Stimulated activated CD4-positive, alpha-beta T cell treated with anti-CD3 and anti-CD28 coated beads, TNF-alpha, amount 100 ng/mL, for 1 hour (primary cell): ENCODE data around the gene ABCC4.

Experiments used
- DNase-seq, 3 donors: peaks; one replicate each; pipeline ENCODE4 v3.0.0-alpha.2; 2020; ENCODE audit warnings: low read depth in 3 of 3, low spot score in 1 of 3

ABCC4 gene

DNA sequence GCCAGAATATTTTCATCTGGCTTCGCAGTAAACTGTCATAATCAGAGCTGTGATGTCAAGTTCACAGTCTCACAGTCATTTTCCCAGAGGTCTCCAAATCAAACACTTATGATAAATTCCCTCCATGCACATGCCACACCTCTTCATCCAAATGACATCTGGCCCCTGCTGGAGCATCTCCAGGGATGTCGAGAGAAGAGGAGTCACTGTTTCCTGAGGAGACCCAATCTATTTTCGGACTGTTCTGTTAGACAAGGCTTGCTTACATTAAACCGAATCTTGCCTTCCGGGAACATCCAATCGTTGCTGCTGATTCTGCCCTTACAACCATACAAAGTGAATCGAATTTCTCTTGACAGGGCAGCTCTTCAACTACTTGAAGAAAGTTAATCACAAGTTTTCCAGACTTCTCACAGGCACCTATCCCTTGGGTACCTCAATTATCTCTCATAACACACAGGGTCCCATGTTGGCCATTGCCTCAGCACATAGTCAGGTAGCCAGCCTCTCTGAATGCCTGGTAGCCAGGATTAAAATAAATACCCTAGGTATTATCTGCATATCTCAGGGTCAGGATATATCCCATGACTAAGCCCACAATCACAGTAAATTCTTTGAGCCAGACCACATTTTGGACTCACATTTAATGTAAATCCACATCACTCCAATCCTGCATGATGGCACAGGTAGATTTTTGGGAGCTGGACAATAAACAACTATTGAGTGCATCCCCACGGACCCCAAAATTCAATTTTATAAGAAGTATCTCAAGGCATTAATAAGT, 182.5 kb downstream of the ABCC4 start:
- no peak for DNase-seq

DNA sequence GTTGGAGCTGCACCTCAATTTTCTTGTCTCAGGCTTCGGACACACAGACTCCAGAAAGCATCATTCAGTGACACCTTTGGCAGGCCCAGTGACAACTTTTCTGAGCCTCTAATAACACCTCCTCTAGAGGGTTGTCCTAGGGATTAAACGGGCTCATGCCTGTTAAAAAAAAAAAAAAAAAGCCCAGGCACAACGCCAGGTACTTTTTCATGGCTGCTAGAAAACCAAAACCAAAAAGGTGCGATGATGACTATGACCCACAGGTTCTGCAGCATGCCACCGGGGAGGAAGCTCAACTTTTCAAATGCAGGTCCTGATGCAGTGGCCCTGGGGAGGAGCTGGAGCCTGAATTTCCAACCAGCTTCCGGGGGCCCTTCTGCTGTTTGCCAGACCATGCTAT, 184.2 kb downstream of the ABCC4 start:
- no peak for DNase-seq

DNA sequence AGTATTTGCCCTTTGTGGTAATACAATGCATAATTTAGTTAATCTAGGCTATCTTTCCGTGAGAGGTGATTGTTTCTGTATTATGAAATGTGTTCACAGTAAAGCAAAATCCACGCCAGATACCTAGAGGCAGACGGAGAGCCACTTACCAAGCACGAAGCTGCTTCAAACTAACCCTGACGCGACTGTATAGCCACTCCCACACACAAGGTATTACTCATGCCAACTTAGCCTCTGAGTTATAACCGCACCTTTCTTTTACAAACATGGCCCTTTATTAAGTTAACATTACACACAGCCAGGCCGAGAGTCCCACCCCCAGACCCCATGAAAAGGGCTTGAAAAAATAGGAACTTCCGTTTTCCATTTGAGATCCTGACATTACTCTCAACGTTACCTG, 185.7 kb downstream of the ABCC4 start:
- no peak for DNase-seq

DNA sequence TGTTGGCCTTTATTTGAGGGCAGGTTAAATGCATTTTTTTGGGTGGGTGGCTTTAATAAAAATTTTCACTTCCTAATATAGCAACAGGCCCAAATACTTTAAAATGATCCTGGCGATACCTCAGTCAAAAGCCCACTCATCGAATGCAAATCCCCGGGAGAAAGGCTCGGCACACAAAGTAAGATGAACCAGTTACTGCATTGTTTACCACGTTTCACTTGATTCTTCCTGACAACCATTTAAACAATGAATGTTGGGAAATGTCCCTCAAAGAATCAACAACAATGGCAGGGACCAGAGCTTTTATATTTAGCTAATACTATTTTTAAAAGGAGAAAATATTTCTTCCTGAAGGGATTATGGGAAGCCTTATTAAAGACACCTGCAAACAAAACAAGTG, 187.7 kb downstream of the ABCC4 start:
- DNase-seq = no peak

DNA sequence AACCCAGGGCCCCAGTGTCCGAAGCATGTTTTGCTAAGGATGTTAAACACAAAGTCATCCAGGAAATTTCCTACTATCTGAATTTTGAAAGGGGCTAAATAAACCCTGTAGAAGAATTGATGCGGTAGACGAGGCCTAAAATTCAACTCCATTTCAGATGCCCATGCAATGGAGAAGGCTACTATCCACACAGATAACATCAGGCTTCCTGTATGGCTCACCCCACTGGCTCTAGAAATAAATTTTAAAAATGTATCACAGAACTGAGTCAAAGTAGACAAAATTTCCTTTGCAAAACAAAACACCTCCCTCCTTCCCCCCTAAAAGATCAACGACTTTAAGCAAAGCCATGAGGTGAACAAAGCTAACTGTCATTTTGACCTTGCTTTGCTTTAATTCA, 188.4 kb downstream of the ABCC4 start:
- DNase-seq = no peak

GRCh38 chr13:95111608-95112007, 189.6 kb downstream of the ABCC4 start:
- DNase-seq = no peak

GRCh38 chr13:95106562-95106961, 194.7 kb downstream of the ABCC4 start:
- DNase-seq = no peak

- no peak for DNase-seq
Observed at GRCh38 chr13:95100525-95101433, 200.5 kb downstream of the ABCC4 start.

- DNase-seq = no peak
Observed at GRCh38 chr13:95099541-95099940, 201.7 kb downstream of the ABCC4 start.

GRCh38 chr13:95098916-95099315, 202.3 kb downstream of the ABCC4 start:
- no peak for DNase-seq

GRCh38 chr13:95091755-95092154, 209.5 kb downstream of the ABCC4 start:
- DNase-seq = no peak

GRCh38 chr13:95087746-95088305, 213.4 kb downstream of the ABCC4 start:
- DNase-seq = no peak

DNA sequence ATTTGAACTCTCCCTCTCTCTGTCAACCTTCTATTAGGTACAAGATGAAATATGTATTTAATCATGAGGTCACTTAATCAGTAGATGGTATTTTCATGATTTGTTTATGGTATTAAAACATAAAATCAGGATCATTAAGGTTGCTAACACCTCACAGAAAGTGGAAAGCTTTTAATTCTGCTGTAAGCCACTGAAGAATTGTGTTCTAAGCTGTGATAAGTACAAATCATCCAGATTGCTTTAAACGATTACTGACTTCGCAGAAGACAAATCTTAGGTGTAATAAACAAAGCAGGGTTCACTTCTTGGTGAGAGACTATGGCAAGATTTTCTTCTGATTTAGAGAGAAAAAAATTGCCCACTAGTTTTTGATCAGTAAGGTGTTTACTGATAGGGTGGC, 214.5 kb downstream of the ABCC4 start:
- DNase-seq = no peak

- DNase-seq = no peak
Observed at GRCh38 chr13:95083758-95084157, 217.5 kb downstream of the ABCC4 start.

DNA sequence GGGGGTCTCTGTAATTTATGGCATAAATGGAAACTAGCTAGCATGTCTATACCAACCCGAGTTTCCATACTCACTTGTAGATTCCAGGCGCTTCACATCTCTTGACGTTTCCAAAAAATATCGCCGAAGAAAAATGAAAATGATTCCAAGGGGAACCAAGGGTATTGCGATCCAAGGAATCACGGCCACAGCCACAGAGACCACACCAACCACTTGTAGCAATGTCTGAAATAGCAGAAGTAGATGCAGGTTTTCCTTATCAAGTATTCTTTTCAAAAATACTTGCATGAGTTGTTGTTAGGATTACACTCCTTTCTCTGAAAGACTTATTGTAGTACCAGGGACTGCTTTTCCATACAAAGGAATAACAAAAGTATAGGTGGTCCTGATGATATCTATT, 218.2 kb downstream of the ABCC4 start:
- DNase-seq = no peak

DNA sequence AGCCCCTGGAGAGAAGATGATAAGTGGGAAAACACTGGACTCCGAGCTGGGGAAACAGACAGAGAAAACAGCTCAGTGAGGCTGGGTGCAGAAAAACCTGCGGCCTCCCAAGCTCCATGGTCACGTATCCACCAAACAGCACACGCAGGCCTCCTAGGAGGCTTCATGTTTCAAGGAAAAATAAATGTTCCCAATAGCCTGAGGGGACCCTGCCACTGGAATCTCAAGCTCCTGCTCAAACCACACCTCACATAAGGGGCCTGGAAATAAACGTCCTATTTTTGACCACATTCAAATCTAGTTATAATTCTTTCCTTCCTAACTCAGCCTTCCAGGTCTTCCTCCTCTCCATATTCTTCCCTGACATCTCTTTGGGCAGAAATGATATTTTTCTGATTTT, 225.7 kb downstream of the ABCC4 start:
- no peak for DNase-seq

GRCh38 chr13:95074820-95075219, 226.4 kb downstream of the ABCC4 start:
- no peak for DNase-seq

DNA sequence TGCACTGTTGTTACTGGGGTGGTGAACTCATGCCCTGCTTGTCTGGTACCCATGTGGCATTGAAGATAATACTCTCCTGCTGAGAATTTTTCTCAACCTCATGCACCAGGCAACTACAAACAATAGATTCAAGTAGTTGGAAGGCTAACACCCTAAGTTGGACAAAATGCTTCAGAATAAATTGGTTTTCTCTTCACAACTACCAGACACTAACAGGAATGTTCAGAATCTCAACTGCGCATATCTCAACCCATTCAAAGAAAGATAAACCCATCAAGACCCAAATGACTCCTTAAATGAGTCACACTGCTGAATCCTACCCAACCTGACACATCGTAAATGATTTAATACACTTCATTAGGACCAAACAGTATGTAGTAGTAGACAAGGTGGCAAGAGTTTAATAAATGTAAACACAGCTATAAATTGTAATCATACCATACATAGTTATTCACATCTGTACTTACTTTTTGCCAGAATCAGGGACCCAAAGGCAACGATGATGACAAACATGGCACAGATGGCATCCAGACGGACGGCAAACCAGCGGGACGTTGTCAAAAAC, 227.4 kb downstream of the ABCC4 start:
- DNase-seq = no peak

DNA sequence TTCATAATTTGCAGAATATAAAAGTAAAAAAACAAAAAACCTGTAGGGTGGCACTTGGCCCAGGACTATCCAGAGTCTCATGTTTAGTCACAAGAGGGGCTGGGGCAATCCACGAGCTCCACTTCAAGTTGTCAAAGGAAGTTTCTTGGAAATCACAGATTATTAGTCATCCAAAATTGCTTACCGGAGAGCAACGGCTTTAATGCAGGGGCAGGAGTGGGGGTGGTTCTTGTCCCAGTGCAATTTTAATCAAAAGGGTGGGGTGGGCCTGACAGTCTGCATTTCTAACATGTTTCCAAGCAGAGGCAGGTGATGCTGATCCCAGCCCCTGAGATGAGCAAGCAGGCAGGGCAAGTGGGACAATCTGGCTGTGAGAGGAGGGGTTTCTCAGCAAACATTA, 233.9 kb downstream of the ABCC4 start:
- DNase-seq = no peak

DNA sequence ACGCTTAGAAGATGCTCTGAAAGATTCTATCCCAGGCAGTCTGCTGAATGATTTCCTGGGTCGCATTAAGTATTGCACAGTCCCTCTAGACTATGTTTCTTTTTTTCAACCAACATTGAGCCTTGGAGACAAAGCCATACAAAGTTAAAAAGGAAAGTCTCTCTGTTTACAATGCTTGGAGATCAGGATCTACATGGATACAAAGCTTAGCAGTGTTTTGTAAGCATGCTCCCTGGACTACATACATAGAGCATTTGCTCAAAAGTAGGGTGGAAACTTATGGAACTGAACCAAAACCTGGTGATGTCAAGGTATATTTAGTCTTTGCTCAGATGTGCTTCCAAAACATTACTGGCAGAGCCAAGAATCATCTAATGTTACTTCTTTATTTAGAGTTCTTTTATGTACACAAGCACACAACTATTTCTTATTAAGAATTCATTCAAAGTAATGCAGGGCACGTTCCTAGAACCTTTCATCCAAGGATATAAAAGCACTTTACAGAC, 241.2 kb downstream of the ABCC4 start:
- no peak for DNase-seq

- DNase-seq = no peak
Observed at GRCh38 chr13:95059306-95059705, 241.9 kb downstream of the ABCC4 start.

- DNase-seq = no peak
Observed at GRCh38 chr13:95058680-95059079, 242.6 kb downstream of the ABCC4 start.
